ENCODE results near the gene CNTNAP5.

Gene CNTNAP5

GRCh38 chr2:124533226-124533954 is 508.3 kb downstream of the CNTNAP5 start:
- no peak for TF ChIP-seq CTCF (conservative IDR thresholded peaks at IDR 0.05; ENCODE audit: low read depth, low read length)
- no peak overlapping the region for H3K4me3 ChIP-seq (ENCODE audit: low read depth, low read length)
- no peak for DNase-seq (ENCODE audit: low read depth)

GRCh38 chr2:124534028-124534427 is 508.9 kb downstream of the CNTNAP5 start:
- DNase-seq (ENCODE audit: low read depth) = no peak
- no peak overlapping the region for H3K4me3 ChIP-seq (ENCODE audit: low read depth, low read length)
- TF ChIP-seq CTCF (conservative IDR thresholded peaks at IDR 0.05; ENCODE audit: low read depth, low read length) = no peak

- no peak overlapping the region for H3K4me3 ChIP-seq (ENCODE audit: low read depth, low read length)
- no peak for TF ChIP-seq CTCF (conservative IDR thresholded peaks at IDR 0.05; ENCODE audit: low read depth, low read length)
- DNase-seq (ENCODE audit: low read depth) = no peak
Observed at GRCh38 chr2:124535816-124536215, 510.7 kb downstream of the CNTNAP5 start.

GRCh38 chr2:124536591-124536990 is 511.5 kb downstream of the CNTNAP5 start:
- H3K4me3 ChIP-seq (ENCODE audit: low read depth, low read length) = no peak overlapping the region
- TF ChIP-seq CTCF (conservative IDR thresholded peaks at IDR 0.05; ENCODE audit: low read depth, low read length) = no peak
- DNase-seq (ENCODE audit: low read depth) = no peak

- TF ChIP-seq CTCF (conservative IDR thresholded peaks at IDR 0.05; ENCODE audit: low read depth, low read length) = no peak
- no peak overlapping the region for H3K4me3 ChIP-seq (ENCODE audit: low read depth, low read length)
Observed at GRCh38 chr2:124538549-124538948, 513.5 kb downstream of the CNTNAP5 start.

GRCh38 chr2:124540805-124541204 is 515.7 kb downstream of the CNTNAP5 start:
- no peak for TF ChIP-seq CTCF (conservative IDR thresholded peaks at IDR 0.05; ENCODE audit: low read depth, low read length)
- no peak for DNase-seq (ENCODE audit: low read depth)
- H3K4me3 ChIP-seq (ENCODE audit: low read depth, low read length) = no peak overlapping the region

More at GRCh38 chr2:124538549-124538948, 513.5 kb downstream of the CNTNAP5 start:
- DNase-seq (ENCODE audit: low read depth) = no peak
